Mammary epithelial cell (primary cell): Measurements from ENCODE around the gene ACAP2.

ENCODE experiments used
- EZH2 ChIP-seq: IDR thresholded peaks from 2 replicates; pipeline ENCODE4 v1.6.1; 2012; ENCODE audit warnings: low read length, inconsistent platforms, borderline replicate concordance
- TF ChIP-seq, protein P1 (sequence below), 2 donors: IDR thresholded peaks in 1 of 2; conservative IDR thresholded peaks in 1 of 2; 2 replicates each; pipeline ENCODE4 v1.5.1; 2011 to 2012; ENCODE audit warnings: inconsistent platforms in 2 of 2, low read length in 2 of 2, mild to moderate bottlenecking in 2 of 2, control low read depth in 1 of 2, low read depth in 1 of 2; ENCODE audit not compliant: insufficient read depth in 1 of 2; ENCODE audit errors: extremely low read depth in 1 of 2

DNA sequence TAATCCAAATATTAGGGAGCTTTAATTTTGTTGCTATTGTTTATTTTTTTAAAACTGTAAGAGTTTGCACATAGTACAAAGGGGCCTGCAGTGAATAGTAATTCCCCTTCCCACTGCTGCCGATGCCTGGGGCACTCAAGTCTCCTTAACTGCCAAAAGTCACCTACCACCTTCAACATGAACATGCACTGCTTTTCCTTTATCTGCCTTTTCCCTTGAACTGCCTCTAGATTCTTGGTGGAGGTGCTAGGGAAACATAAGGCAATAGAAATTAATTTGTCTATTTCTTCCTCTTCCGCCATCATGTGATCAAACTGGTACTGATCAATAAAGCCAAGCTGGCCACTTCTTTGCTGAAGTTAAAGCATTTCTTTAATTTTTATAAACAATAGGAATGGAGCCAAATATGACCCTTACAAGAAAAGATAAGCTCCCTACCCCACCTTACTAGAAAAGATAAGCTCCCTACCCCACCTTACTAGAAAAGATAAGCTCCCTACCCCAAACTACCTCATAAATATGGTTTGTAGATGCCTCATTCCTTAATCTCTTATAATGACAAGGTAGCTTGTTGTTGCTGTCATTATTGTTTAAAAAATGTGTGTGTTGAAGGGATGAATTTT, 17.4 kb upstream of the ACAP2 start:
- TF ChIP-seq, protein P1, sequence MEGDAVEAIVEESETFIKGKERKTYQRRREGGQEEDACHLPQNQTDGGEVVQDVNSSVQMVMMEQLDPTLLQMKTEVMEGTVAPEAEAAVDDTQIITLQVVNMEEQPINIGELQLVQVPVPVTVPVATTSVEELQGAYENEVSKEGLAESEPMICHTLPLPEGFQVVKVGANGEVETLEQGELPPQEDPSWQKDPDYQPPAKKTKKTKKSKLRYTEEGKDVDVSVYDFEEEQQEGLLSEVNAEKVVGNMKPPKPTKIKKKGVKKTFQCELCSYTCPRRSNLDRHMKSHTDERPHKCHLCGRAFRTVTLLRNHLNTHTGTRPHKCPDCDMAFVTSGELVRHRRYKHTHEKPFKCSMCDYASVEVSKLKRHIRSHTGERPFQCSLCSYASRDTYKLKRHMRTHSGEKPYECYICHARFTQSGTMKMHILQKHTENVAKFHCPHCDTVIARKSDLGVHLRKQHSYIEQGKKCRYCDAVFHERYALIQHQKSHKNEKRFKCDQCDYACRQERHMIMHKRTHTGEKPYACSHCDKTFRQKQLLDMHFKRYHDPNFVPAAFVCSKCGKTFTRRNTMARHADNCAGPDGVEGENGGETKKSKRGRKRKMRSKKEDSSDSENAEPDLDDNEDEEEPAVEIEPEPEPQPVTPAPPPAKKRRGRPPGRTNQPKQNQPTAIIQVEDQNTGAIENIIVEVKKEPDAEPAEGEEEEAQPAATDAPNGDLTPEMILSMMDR (conservative IDR thresholded peaks at IDR 0.05 in 1 of 2, IDR thresholded peaks at IDR 0.05 in 1 of 2; ENCODE audit: extremely low read depth in 1 of 2, insufficient read depth in 1 of 2, low read depth in 1 of 2, low read length in 2 of 2) = no peak
- no peak for TF ChIP-seq EZH2
